ENCODE measurements around the gene TK2.

DNA sequence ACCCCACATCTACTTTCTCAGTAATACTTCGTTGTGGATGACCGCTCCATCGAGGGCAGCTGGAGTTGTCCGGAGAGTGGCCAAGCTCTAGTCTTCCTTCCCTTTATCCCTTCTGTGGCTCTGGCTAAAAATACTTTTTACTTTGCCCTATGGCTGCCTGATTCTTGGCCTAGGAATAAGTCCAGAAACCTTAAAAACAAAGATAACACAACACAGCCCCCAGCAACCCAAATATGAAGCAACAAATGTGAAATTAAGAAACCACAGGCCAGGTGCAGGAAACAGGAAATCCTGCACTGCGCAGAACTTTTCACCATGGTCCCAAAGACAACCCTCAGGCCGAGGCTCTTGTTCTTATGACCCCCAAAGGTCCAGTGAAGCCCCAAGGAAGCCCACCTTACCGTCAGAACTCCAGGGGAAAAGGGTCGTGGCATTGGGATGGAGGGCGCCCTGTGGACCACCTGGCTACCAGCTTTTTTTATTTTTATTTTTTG, 26.0 kb downstream of the TK2 start:
- TF ChIP-seq, protein P1, sequence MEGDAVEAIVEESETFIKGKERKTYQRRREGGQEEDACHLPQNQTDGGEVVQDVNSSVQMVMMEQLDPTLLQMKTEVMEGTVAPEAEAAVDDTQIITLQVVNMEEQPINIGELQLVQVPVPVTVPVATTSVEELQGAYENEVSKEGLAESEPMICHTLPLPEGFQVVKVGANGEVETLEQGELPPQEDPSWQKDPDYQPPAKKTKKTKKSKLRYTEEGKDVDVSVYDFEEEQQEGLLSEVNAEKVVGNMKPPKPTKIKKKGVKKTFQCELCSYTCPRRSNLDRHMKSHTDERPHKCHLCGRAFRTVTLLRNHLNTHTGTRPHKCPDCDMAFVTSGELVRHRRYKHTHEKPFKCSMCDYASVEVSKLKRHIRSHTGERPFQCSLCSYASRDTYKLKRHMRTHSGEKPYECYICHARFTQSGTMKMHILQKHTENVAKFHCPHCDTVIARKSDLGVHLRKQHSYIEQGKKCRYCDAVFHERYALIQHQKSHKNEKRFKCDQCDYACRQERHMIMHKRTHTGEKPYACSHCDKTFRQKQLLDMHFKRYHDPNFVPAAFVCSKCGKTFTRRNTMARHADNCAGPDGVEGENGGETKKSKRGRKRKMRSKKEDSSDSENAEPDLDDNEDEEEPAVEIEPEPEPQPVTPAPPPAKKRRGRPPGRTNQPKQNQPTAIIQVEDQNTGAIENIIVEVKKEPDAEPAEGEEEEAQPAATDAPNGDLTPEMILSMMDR (conservative IDR thresholded peaks at IDR 0.05; ENCODE audit: low read depth in 2 of 2) = no peak
- TF ChIP-seq EZH2 (IDR thresholded peaks at IDR 0.05; ENCODE audit: low read depth, unreplicated experiment) (no peak), EZH2phosphoT487 (IDR thresholded peaks at IDR 0.05; ENCODE audit: unreplicated experiment) (no peak)

Measured in GM23338 (cell line).